ENCODE results near the gene THRAP3.

Gene THRAP3

DNA sequence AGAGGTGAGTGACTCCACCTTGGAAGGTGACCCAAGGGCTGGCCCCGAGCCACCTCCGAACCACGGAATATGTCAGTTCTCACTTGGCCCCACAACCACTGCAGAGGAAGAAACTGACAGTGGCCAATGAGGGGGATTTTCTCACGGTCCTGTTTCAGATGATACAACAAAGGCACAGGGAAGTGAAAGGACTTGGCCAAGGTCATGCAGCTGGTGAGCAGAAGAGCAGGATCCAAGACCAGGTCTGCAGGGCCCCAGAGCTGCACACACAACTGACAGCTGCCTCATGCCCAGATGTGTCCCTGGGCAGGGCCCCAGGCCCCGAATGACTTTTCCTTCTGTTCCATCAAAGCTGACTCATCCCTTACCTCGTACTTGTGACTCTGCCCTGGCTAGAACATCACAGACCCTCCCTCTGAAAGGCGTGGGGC, 125.0 kb downstream of the THRAP3 start:
- in situ Hi-C loops (cut with MboI; ENCODE audit: low pct_unique_long_range_greater_than_20kb, low sequenced_read_pairs, unreplicated experiment), result no loop called here
- DNase-seq (ENCODE audit: low spot score), result peak; percentile 80
- TF ChIP-seq, protein P1, sequence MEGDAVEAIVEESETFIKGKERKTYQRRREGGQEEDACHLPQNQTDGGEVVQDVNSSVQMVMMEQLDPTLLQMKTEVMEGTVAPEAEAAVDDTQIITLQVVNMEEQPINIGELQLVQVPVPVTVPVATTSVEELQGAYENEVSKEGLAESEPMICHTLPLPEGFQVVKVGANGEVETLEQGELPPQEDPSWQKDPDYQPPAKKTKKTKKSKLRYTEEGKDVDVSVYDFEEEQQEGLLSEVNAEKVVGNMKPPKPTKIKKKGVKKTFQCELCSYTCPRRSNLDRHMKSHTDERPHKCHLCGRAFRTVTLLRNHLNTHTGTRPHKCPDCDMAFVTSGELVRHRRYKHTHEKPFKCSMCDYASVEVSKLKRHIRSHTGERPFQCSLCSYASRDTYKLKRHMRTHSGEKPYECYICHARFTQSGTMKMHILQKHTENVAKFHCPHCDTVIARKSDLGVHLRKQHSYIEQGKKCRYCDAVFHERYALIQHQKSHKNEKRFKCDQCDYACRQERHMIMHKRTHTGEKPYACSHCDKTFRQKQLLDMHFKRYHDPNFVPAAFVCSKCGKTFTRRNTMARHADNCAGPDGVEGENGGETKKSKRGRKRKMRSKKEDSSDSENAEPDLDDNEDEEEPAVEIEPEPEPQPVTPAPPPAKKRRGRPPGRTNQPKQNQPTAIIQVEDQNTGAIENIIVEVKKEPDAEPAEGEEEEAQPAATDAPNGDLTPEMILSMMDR (IDR thresholded peaks at IDR 0.05; ENCODE audit: extremely low read depth, insufficient read depth, missing control alignments), result no peak

DNA sequence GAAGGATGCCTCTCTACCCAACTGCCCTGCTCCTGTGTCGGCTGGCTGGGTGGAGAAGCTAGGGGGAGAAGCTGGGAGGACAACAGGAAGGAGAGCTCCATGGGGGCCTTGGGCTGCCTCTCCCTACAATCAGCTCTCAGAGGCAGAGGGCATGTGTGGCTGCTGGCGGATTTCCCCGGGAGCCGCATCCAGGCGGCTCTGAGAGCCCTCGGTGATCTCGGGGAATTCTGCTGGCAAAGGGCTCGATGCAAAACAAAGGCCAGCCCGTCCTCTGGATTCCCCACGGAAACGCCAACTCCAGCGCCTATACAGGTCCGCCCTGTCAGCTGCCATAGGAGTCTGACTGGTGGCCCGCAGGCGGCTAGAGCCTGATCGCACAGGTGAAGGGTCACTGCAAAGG, 125.6 kb downstream of the THRAP3 start:
- TF ChIP-seq, protein P1 (IDR thresholded peaks at IDR 0.05; ENCODE audit: extremely low read depth, insufficient read depth, missing control alignments), result no peak
- DNase-seq (ENCODE audit: low spot score), result no peak
- in situ Hi-C loops (cut with MboI; ENCODE audit: low pct_unique_long_range_greater_than_20kb, low sequenced_read_pairs, unreplicated experiment), result no loop called here

DNA sequence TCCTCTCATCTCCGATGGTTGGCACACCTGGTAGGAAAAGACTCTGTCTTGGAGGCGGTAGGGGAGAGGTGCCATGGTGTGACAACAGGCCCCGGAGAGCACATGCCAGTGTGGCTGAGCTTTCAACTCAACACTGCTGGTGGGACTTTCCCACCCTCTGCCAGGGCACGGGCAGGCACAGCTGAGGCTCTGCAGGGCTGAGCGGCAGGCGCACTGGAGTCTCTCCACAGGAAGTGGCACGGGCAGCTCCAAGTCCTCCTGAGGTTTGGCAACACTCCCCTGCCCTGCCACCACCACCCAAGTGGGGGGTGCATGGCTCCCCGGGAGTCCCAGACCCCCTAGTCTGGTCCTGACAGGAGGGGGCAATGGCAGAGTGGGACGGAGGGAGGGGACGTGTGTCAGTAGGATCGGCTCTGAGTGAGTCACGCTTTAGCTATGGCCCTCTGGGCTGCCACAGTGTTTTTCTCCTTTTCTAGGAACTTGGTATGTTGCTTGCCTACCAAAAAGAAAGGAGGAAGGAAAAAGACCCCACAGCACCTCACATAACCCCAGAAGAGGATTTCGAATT, 126.5 kb downstream of the THRAP3 start:
- no peak for DNase-seq (ENCODE audit: low spot score)
- TF ChIP-seq, protein P1 (IDR thresholded peaks at IDR 0.05; ENCODE audit: extremely low read depth, insufficient read depth, missing control alignments), result no peak
- in situ Hi-C loops (cut with MboI; ENCODE audit: low pct_unique_long_range_greater_than_20kb, low sequenced_read_pairs, unreplicated experiment), result no loop called here

- no peak for DNase-seq (ENCODE audit: low spot score)
- TF ChIP-seq, protein P1 (IDR thresholded peaks at IDR 0.05; ENCODE audit: extremely low read depth, insufficient read depth, missing control alignments), result no peak
- in situ Hi-C loops (cut with MboI; ENCODE audit: low pct_unique_long_range_greater_than_20kb, low sequenced_read_pairs, unreplicated experiment), result no loop called here
Measured at GRCh38 chr1:36351227-36351977, 127.2 kb downstream of the THRAP3 start.

- TF ChIP-seq, protein P1 (IDR thresholded peaks at IDR 0.05; ENCODE audit: extremely low read depth, insufficient read depth, missing control alignments), result no peak
- DNase-seq (ENCODE audit: low spot score), result no peak
- in situ Hi-C loops (cut with MboI; ENCODE audit: low pct_unique_long_range_greater_than_20kb, low sequenced_read_pairs, unreplicated experiment), result no loop called here
Measured at GRCh38 chr1:36352125-36352909, 128.1 kb downstream of the THRAP3 start.

- in situ Hi-C loops (cut with MboI; ENCODE audit: low pct_unique_long_range_greater_than_20kb, low sequenced_read_pairs, unreplicated experiment), result no loop called here
- TF ChIP-seq, protein P1 (IDR thresholded peaks at IDR 0.05; ENCODE audit: extremely low read depth, insufficient read depth, missing control alignments), result no peak
- DNase-seq (ENCODE audit: low spot score), result no peak
Measured at GRCh38 chr1:36352910-36353878, 129.0 kb downstream of the THRAP3 start.

All from GM13977 (cell line).